ENCODE results near the gene RPL10A. TPM values are rescaled to one million over a fixed set of nuclear protein-coding genes. Genes with fewer than 3 reads are reported as not detected.

Gene RPL10A
- polyA plus RNA-seq, 1 of the 3 experiments (the other 2 are of a cell fraction) = 3,548 TPM

DNA sequence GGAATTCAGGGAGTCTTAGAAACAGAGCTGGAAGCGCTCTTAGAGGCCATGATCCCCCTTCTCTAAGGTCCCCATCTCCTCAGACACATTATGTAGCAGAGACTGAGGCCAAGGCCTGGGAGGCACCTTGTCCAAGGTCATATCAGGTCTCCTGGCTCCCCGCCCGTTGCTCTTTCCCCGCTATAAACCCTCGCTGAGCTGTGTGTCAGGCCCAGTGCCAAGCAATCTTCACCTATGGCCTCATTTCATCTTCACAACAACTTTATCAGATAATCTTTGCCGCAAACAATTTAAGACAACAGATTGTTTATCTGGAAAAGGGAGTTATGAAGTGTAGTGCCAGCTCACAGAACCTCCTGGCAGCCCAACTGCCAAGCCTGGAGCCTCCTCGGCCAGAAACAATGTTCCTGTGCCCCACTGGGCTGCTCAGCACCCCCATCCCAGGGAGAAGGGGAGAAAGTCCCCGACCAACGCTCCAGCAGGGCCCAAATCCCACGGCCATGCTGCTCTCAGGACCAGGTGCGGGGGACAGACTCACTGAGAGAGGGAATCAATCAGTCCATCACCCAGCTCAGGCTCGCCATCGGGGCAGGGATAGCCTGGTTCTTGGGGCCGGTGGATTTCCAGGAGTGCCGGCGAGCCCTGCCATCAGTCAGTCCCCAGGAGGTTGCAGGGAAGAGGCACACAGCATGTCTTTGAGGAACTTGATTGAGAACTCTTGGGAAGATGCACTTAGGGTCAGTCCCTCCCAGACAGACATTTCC, 32.9 kb upstream of the RPL10A start:
- no peak for TF ChIP-seq MEF2A (IDR thresholded peaks at IDR 0.05; ENCODE audit: borderline replicate concordance, low read depth)
- TF ChIP-seq POLR2AphosphoS5 (IDR thresholded peaks at IDR 0.05; ENCODE audit: low read depth, low read length) = no peak
- TF ChIP-seq, protein P1, sequence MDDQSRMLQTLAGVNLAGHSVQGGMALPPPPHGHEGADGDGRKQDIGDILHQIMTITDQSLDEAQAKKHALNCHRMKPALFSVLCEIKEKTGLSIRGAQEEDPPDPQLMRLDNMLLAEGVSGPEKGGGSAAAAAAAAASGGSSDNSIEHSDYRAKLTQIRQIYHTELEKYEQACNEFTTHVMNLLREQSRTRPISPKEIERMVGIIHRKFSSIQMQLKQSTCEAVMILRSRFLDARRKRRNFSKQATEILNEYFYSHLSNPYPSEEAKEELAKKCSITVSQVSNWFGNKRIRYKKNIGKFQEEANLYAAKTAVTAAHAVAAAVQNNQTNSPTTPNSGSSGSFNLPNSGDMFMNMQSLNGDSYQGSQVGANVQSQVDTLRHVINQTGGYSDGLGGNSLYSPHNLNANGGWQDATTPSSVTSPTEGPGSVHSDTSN (IDR thresholded peaks at IDR 0.05) = no peak
- no peak for TF ChIP-seq RFX5 (IDR thresholded peaks at IDR 0.05; ENCODE audit: low read length)
- TF ChIP-seq, protein P2, sequence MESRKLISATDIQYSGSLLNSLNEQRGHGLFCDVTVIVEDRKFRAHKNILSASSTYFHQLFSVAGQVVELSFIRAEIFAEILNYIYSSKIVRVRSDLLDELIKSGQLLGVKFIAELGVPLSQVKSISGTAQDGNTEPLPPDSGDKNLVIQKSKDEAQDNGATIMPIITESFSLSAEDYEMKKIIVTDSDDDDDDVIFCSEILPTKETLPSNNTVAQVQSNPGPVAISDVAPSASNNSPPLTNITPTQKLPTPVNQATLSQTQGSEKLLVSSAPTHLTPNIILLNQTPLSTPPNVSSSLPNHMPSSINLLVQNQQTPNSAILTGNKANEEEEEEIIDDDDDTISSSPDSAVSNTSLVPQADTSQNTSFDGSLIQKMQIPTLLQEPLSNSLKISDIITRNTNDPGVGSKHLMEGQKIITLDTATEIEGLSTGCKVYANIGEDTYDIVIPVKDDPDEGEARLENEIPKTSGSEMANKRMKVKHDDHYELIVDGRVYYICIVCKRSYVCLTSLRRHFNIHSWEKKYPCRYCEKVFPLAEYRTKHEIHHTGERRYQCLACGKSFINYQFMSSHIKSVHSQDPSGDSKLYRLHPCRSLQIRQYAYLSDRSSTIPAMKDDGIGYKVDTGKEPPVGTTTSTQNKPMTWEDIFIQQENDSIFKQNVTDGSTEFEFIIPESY (IDR thresholded peaks at IDR 0.05; ENCODE audit: borderline replicate concordance, low read depth) = no peak
- TF ChIP-seq, protein P3, sequence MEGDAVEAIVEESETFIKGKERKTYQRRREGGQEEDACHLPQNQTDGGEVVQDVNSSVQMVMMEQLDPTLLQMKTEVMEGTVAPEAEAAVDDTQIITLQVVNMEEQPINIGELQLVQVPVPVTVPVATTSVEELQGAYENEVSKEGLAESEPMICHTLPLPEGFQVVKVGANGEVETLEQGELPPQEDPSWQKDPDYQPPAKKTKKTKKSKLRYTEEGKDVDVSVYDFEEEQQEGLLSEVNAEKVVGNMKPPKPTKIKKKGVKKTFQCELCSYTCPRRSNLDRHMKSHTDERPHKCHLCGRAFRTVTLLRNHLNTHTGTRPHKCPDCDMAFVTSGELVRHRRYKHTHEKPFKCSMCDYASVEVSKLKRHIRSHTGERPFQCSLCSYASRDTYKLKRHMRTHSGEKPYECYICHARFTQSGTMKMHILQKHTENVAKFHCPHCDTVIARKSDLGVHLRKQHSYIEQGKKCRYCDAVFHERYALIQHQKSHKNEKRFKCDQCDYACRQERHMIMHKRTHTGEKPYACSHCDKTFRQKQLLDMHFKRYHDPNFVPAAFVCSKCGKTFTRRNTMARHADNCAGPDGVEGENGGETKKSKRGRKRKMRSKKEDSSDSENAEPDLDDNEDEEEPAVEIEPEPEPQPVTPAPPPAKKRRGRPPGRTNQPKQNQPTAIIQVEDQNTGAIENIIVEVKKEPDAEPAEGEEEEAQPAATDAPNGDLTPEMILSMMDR (IDR thresholded peaks at IDR 0.05) = no peak
- TF ChIP-seq FOSL2 (IDR thresholded peaks at IDR 0.05; ENCODE audit: borderline replicate concordance, low read depth) = no peak
- TF ChIP-seq, protein P4, sequence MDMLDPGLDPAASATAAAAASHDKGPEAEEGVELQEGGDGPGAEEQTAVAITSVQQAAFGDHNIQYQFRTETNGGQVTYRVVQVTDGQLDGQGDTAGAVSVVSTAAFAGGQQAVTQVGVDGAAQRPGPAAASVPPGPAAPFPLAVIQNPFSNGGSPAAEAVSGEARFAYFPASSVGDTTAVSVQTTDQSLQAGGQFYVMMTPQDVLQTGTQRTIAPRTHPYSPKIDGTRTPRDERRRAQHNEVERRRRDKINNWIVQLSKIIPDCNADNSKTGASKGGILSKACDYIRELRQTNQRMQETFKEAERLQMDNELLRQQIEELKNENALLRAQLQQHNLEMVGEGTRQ (IDR thresholded peaks at IDR 0.05; ENCODE audit: borderline replicate concordance, low read depth, low read length) = no peak
- no peak for TF ChIP-seq FOXM1 (IDR thresholded peaks at IDR 0.05; ENCODE audit: low read depth)
- no peak for TF ChIP-seq CHD2 (IDR thresholded peaks at IDR 0.05; ENCODE audit: low read length, partially characterized antibody)
- TF ChIP-seq NFIC (IDR thresholded peaks at IDR 0.05; ENCODE audit: borderline replicate concordance) = no peak
- no peak for TF ChIP-seq YY1 (IDR thresholded peaks at IDR 0.05; ENCODE audit: low read depth)
- TF ChIP-seq RXRA (IDR thresholded peaks at IDR 0.05; ENCODE audit: borderline replicate concordance, low read depth) = no peak
- TF ChIP-seq EZH2phosphoT487 (IDR thresholded peaks at IDR 0.05; ENCODE audit: borderline replicate concordance, low read depth) = no peak
- TF ChIP-seq SMC3 (IDR thresholded peaks at IDR 0.05; ENCODE audit: low read depth, low read length) = no peak
- TF ChIP-seq TCF12 (IDR thresholded peaks at IDR 0.05) = no peak
- TF ChIP-seq EP300 (IDR thresholded peaks at IDR 0.05; ENCODE audit: borderline replicate concordance in 1 of 2, low read depth in 1 of 2, low read length in 1 of 2) = no peak
- H3K4me3 ChIP-seq (ENCODE audit: low read depth in 2 of 2, low read length in 1 of 2) = no peak overlapping the region
- 82% methylated on average over 16 of the region's 16 CpGs for WGBS (ENCODE audit: low lambda C conversion rate)
- H3K36me3 ChIP-seq (replicated peaks in 1 of 2; ENCODE audit: control insufficient read depth in 1 of 2, insufficient read depth in 2 of 2, low read length in 1 of 2) = no peaks in the 10 kb centered on the region
- H3F3A ChIP-seq (replicated peaks; ENCODE audit: insufficient read depth) = no peaks in the 10 kb centered on the region
- H3K9me2 ChIP-seq = no peaks in the 10 kb centered on the region
- ChIA-PET CTCF (interaction anchor here (1.6 to 3.0 kb wide), 2 partner anchors 20 to 93 kb away, joined by 6 to 11 read pairs; partner anchors contain the start of gene PPARD), POLR2A (no interaction called here)
- no peak overlapping the region for H3K9ac ChIP-seq
- no peaks in the 10 kb centered on the region for H3K27me3 ChIP-seq (ENCODE audit: insufficient read depth)
- no peaks in the 10 kb centered on the region for H4K20me1 ChIP-seq (ENCODE audit: insufficient read depth)
- H3K4me2 ChIP-seq = no peak overlapping the region
- H3K4me1 ChIP-seq (ENCODE audit: control insufficient read depth in 1 of 2, insufficient read depth in 2 of 2, low read depth in 1 of 2, low read length in 1 of 2) = peaks cover 0 to 2% of the 10 kb centered on the region in 2 experiments; a peak in 1 of 4 replicates
- H2AFZ ChIP-seq (ENCODE audit: low read depth) = no peak overlapping the region
- no peaks in the 10 kb centered on the region for H3K79me2 ChIP-seq (ENCODE audit: insufficient read depth)
- DNase-seq = no peak
- H3K27ac ChIP-seq (ENCODE audit: low read depth in 2 of 2, low read length in 1 of 2) = no peak overlapping the region
- H3K9me3 ChIP-seq = no peaks in the 10 kb centered on the region

Measured in SK-N-SH (cell line).